SK-N-MC (cell line): ENCODE results near the gene PRELID3B.
"Not testable (repeated sequence)": the region's sequence is repeated elsewhere in the genome, so short reads cannot be mapped to it uniquely, and the experiment has no call there.

Source experiments
- DNase-seq: peaks from one replicate; pipeline ENCODE4 v3.0.0-alpha.2; 2011; ENCODE audit warnings: low read depth, low spot score
- H3K27ac ChIP-seq: fragments of 200-600 bp; sonication (generic); 2 replicates; pipeline ENCODE4 v1.5.1; 2016; ENCODE audit warnings: mixed run types
- H3K36me3 ChIP-seq: fragments of 200-600 bp; sonication (generic); 2 replicates; pipeline ENCODE4 v1.6.1; 2017; ENCODE audit warnings: antibody characterized with exemption, low read length, mixed read lengths; ENCODE audit not compliant: insufficient read depth
- H3K4me3 ChIP-seq: fragments of 200-600 bp; sonication (generic); 2 replicates; pipeline ENCODE4 v1.5.1; 2016
- H3K9ac ChIP-seq: fragments of 200-600 bp; sonication (generic); 2 replicates; pipeline ENCODE4 v1.8.0; 2017; ENCODE audit warnings: mixed run types, mixed read lengths; ENCODE audit not compliant: insufficient read length
- H3K9me3 ChIP-seq: fragments of 200-600 bp; sonication (generic); 2 replicates; pipeline ENCODE4 v1.6.1; 2017; ENCODE audit warnings: low read depth, mild to moderate bottlenecking, antibody characterized with exemption, low read length, moderate library complexity, mixed read lengths
- EZH2 ChIP-seq: fragments of 200-600 bp; sonication (generic); IDR thresholded peaks from one replicate; pipeline ENCODE4 v1.6.1; 2017; ENCODE audit warnings: antibody characterized with exemption
- FOXP2 ChIP-seq: optimal IDR thresholded peaks from 2 replicates; pipeline ENCODE3; 2011; ENCODE audit warnings: mild to moderate bottlenecking, moderate library complexity; ENCODE audit not compliant: insufficient read depth; ENCODE audit errors: extremely low read length, control extremely low read depth
- POLR2AphosphoS5 ChIP-seq: IDR thresholded peaks from 2 replicates; pipeline ENCODE4 v1.6.1; 2012; ENCODE audit warnings: mild to moderate bottlenecking, low read depth, low read length, borderline replicate concordance

The PRELID3B gene

GRCh38 chr20:59044295-59044694 is 1.7 kb upstream of the PRELID3B start:
- Histone ChIP-seq H3K27ac (no peak overlapping the region), H3K9ac (no peak overlapping the region), H3K9me3 (no peaks in the 10 kb centered on the region), H3K4me3 (no peak overlapping the region), H3K36me3 (peaks cover 15% of the 10 kb centered on the region)
- no peak for DNase-seq
- no peak for TF ChIP-seq POLR2AphosphoS5
- TF ChIP-seq EZH2: no peak
- TF ChIP-seq FOXP2: no peak

DNA sequence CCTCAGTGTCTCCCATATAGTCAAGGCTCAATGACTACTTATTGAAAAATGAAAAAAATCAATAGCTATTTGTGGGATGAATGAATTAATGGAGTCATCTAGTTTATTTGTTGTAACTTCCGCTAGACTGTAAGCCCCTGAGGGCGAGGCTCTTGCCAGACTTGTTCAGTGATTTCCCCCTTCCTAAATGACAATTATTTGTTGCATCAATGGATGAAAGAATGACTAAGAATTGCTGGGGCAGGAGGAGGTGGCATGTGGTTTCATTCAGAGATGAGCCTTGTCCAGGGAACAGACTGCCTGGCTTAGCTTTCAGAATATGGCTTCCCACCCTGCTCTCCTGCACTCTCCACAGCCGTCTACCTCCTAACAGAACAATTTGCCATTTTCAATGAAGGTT is 1.1 kb upstream of the PRELID3B start:
- Histone ChIP-seq H3K27ac (no peak overlapping the region), H3K4me3 (no peak overlapping the region; the same call in 1 of the 2 replicates), H3K36me3 (peaks cover 17% of the 10 kb centered on the region), H3K9ac (no peak overlapping the region), H3K9me3 (no peaks in the 10 kb centered on the region)
- TF ChIP-seq POLR2AphosphoS5 (no peak), FOXP2 (no peak), EZH2 (no peak)
- no peak for DNase-seq

GRCh38 chr20:59042796-59043631 is 428 bp upstream of the PRELID3B start:
- H3K9ac ChIP-seq: peak overlapping the region; percentile 91
- H3K9me3 ChIP-seq: no peaks in the 10 kb centered on the region
- DNase-seq: no peak
- peak overlapping the region; percentile 54 for H3K27ac ChIP-seq
- peak overlapping the region; percentile 97 for H3K4me3 ChIP-seq
- peaks cover 24% of the 10 kb centered on the region for H3K36me3 ChIP-seq
- TF ChIP-seq FOXP2 (no peak), POLR2AphosphoS5 (peak; percentile 77), EZH2 (no peak)

DNA sequence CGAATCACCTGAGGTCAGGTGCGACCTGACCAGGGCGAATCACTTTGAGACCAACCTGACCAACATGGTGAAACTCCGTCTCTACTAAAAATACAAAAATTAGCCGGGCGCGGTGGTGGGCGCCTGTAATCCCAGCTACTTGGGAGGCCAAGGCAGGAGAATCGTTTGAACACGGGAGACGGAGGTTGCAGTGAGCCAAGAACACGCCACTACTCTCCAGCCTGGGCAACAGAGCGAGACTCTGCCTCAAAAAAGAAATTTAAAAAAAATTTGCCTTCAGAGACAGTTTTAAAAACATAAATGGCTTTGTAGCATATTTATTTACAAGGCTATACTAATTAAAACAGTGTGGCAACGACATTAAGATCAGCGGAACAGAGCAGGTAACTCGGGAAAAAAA is 1.1 kb downstream of the PRELID3B start:
- H3K27ac ChIP-seq: 0 out of 2 replicates have a peak overlapping the region, but pooled peaks have one; percentile 28
- peak overlapping the region; percentile 97 for H3K4me3 ChIP-seq

GRCh38 chr20:59040667-59041066 is 1.9 kb downstream of the PRELID3B start:
- no peak overlapping the region for H3K27ac ChIP-seq
- H3K36me3 ChIP-seq: peaks cover 48% of the 10 kb centered on the region
- DNase-seq: no peak
- no peaks in the 10 kb centered on the region for H3K9me3 ChIP-seq
- H3K4me3 ChIP-seq: peak overlapping the region; percentile 97
- H3K9ac ChIP-seq: peak overlapping the region; percentile 35
- TF ChIP-seq POLR2AphosphoS5: no peak
- TF ChIP-seq FOXP2: no peak
- TF ChIP-seq EZH2: no peak

More for the DNA sequence above, 1.1 kb downstream of the PRELID3B start:
- peak overlapping the region; percentile 91 for H3K9ac ChIP-seq
- DNase-seq, H3K9me3 ChIP-seq: not testable (repeated sequence)
- peaks cover 39% of the 10 kb centered on the region for H3K36me3 ChIP-seq

DNA sequence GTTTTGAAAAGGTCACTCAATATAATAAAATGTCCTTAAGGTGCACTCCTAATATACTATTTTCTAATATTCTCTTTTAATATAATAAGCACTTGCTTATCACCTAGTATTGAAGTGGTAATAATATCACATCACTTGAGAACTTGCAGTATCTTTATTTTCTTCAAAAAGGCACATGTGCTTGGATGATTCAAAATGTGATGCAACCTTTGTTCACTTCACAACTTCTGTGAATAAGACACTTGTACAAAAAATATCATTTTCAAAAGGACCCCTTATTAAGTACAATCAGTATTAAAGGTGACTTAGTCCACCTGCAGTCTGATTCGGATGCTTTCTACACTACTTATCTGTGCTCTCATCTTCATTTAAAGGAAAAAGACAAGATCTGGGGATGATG is 3.4 kb downstream of the PRELID3B start:
- no peaks in the 10 kb centered on the region for H3K9me3 ChIP-seq
- TF ChIP-seq EZH2 (no peak), FOXP2 (no peak), POLR2AphosphoS5 (no peak)
- DNase-seq: no peak
- peak overlapping the region; percentile 60 for H3K9ac ChIP-seq
- H3K36me3 ChIP-seq: peaks cover 60% of the 10 kb centered on the region
- peak overlapping the region; percentile 97; the same call in 1 of the 2 replicates for H3K4me3 ChIP-seq
- peak overlapping the region; percentile 51; the same call in 1 of the 2 replicates for H3K27ac ChIP-seq

DNA sequence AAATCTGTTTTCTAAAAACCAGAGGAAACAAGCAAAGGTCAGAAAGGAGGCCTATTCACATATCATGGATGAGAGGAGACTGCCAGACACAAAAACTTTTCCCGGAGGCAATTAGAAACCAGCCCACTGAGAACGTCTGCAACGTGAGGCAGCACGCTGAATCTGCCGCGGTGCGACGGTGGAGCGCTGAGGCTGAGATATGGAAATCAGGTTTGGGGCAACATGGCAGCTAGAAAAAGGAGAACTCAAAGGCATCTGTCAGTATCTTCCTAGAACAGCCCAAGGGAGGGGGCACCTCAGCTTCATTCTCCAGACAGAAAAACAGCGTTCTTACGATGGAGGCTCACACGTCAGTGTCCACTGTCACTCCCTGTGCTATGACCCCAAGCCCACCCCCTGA is 5.2 kb downstream of the PRELID3B start:
- Histone ChIP-seq H3K4me3 (no peak overlapping the region), H3K36me3 (peaks cover 68% of the 10 kb centered on the region), H3K9ac (no peak overlapping the region), H3K27ac (no peak overlapping the region), H3K9me3 (no peaks in the 10 kb centered on the region)
- DNase-seq: no peak
- TF ChIP-seq POLR2AphosphoS5 (no peak), EZH2 (no peak), FOXP2 (no peak)

GRCh38 chr20:59035381-59035780 is 7.2 kb downstream of the PRELID3B start:
- H3K27ac ChIP-seq: no peak overlapping the region
- peaks cover 67% of the 10 kb centered on the region for H3K36me3 ChIP-seq
- DNase-seq: no peak
- no peak overlapping the region for H3K9ac ChIP-seq
- no peaks in the 10 kb centered on the region for H3K9me3 ChIP-seq
- H3K4me3 ChIP-seq: no peak overlapping the region
- TF ChIP-seq FOXP2 (no peak), POLR2AphosphoS5 (no peak), EZH2 (no peak)
